PC-3 (cell line): Measurements from ENCODE around the gene USP32.

Source experiments
- EZH2 ChIP-seq: fragments of 300-600 bp; sonication (generic); IDR thresholded peaks from one replicate; pipeline ENCODE4 v1.6.1; 2017; ENCODE audit warnings: antibody characterized with exemption, mild to moderate bottlenecking, low read length; ENCODE audit not compliant: unreplicated experiment
- EZH2phosphoT487 ChIP-seq: fragments of 300-600 bp; sonication (generic); IDR thresholded peaks from 2 replicates; pipeline ENCODE4 v1.6.1; 2018; ENCODE audit warnings: mild to moderate bottlenecking, antibody characterized with exemption, low read length, borderline replicate concordance
- TF ChIP-seq, protein P1 (sequence below): fragments of 300-600 bp; sonication (generic); conservative IDR thresholded peaks from 2 replicates; pipeline ENCODE4 v1.5.1; 2017; ENCODE audit warnings: antibody characterized with exemption, low read depth, mild to moderate bottlenecking, low read length

DNA sequence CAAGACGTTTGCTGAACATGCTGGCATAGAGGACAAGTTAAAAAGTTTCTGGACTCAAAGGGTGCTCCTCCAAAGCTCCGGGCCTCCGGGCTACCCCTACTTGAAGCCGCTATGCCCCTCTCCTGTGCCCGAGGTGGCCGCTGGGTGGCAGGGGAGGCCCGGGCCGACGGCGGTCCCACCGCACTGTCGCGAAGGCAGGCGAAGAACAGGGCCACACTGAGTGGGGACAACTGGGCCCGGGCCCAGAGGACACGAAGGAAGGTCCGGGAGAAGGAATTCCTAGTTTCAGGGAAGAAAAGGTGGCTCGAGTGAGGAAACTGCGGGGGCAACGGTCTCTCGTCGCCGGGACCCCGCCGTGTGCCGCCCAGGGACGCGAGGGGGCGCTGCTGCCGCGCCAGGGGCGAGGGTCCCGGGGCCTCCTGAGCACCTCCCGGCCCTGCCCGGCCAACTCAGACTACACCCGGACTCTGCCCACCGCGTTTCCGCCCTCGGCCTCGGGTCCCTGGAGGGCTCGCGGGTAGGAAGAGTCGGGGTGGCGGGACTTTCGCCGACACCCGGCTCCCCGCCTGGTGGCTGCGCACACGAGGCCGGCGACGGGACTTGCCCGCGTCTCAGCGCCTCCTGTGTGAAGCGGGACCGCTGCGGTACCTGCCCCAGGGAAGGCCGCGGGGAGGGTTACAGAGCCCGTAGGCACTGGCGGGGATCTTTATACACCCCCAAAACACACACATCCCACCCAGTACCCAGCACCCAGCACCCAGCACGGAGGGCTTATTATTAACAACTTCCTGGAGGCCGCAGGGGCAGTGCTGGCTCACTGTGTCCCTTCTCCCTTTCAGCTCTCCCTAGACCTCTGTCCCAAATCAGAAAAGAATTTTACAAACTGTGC is 29.6 kb upstream of the USP32 start:
- TF ChIP-seq, protein P1, sequence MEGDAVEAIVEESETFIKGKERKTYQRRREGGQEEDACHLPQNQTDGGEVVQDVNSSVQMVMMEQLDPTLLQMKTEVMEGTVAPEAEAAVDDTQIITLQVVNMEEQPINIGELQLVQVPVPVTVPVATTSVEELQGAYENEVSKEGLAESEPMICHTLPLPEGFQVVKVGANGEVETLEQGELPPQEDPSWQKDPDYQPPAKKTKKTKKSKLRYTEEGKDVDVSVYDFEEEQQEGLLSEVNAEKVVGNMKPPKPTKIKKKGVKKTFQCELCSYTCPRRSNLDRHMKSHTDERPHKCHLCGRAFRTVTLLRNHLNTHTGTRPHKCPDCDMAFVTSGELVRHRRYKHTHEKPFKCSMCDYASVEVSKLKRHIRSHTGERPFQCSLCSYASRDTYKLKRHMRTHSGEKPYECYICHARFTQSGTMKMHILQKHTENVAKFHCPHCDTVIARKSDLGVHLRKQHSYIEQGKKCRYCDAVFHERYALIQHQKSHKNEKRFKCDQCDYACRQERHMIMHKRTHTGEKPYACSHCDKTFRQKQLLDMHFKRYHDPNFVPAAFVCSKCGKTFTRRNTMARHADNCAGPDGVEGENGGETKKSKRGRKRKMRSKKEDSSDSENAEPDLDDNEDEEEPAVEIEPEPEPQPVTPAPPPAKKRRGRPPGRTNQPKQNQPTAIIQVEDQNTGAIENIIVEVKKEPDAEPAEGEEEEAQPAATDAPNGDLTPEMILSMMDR, result peak; percentile 57
- no peak for TF ChIP-seq EZH2
- TF ChIP-seq EZH2phosphoT487, result no peak
